HG02938 (cell line): ENCODE results near the gene VPS35L.
A peak's percentile ranks its signal among the peaks of the same experiment; 100 is the strongest.
"Not testable (repeated sequence)": the region's sequence is repeated elsewhere in the genome, so short reads cannot be mapped to it uniquely, and the experiment has no call there.

ENCODE experiments used
- ATAC-seq: cut with Tn5 transposase; IDR thresholded peaks from one replicate; pipeline ENCODE4 v1.9.1; 2021; ENCODE audit warnings: mild to moderate bottlenecking, moderate library complexity; ENCODE audit not compliant: unreplicated experiment

VPS35L gene

GRCh38 chr16:19708296-19709205 lies 153.0 kb downstream of the VPS35L start:
- ATAC-seq: no peak

- ATAC-seq: no peak
Observed at GRCh38 chr16:19709381-19710136, 154.1 kb downstream of the VPS35L start.

DNA sequence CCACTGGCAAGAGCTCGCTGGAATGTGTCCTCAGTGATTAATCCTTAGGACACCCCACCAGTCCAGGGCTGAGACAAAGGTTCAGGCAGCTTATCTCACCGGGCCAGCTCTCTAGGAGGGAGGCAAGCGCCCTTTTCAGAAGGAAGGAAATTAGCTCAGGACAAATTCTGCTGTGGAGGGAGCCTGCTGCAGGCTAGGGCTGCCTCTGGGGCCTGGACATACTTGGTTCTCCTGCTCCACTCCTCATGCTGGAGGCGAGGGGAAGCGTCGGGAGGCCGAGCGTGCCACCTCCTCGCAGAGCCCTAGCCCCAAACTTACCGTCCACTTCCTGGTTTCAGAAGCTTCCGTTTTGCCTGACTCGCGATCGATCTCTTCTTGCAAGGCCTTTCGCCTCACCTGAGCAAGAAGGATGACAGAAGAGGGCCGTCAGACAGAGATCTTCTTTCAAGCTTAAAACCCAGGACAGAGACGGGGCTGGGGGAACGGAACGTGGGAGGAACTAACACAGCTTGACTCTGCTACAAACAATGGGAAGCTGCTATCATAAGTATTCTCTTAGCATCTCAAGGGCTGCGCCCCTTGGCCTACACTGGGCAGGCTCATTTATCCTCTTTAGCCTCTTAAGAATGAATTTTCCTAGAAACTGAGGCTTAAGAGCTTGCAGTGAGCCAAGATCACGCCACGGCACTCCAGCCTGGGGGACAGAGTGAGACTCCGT lies 154.8 kb downstream of the VPS35L start:
- ATAC-seq: no peak

DNA sequence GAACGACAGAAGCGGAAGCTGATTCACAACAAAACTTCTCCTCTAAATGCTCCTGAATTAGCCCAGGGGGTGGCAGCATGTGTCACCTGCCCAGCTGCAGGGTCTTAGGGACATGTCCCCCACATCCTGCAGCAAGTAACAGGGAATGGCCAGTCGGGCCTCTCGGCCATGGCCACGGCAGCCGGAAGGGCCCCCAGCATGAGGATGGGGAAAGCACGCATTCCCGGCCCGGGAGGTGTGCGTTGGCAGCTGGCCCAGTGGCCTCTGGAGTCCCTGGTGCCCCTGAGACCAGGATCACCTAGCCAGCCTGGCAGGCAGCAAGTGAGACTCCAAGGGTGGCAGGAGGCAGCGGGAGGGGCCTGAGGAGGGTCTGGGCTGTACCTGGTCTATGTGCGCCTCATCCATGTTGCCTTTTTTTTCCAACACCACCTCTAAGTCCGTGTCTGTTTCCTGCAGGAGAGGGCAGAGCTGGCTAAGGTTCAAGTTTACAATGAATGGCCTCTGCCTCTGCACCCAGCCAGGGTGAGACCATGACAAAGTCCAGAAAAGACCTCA lies 155.6 kb downstream of the VPS35L start:
- no peak for ATAC-seq

DNA sequence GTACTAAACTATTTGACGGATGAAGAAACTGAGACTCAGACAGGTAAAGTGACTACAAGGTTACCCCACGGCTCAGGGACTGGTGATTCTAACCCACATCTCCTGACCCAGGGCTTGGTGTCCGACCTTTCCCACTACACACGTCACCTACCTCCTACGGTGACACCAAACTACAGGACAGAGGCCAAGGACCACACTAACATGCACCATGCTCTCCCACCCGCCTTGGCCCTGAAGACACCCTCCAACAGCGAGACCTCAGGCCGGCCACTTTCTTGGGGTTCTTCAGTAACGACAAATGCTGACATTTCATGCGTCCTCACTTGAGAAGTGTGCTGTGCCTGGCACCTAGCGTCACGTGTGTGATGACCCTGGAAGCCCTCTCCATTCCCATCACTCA lies 156.1 kb downstream of the VPS35L start:
- no peak for ATAC-seq

- ATAC-seq: no peak
Observed at GRCh38 chr16:19712418-19713058, 157.0 kb downstream of the VPS35L start.

- no peak for ATAC-seq
Observed at GRCh38 chr16:19713697-19714096, 158.2 kb downstream of the VPS35L start.

DNA sequence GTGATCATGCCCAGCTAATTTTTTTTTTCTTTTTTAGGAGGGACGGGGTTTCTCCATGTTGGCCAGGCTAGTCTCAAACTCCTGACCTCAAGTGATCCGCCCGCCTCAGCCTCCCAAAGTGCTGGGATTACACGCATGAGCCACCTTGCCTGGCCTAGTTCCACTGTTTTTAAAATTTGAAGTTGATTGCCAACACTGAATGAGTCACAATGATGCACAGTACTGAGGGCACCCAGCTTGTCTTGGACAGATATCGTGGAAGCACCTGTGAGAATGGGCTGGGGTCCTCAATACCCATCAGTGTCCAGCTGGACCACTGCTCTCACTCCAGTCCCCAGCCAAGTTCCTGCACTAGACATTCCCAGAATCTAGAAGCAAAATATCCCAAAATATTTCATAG lies 160.1 kb downstream of the VPS35L start:
- ATAC-seq: no peak

DNA sequence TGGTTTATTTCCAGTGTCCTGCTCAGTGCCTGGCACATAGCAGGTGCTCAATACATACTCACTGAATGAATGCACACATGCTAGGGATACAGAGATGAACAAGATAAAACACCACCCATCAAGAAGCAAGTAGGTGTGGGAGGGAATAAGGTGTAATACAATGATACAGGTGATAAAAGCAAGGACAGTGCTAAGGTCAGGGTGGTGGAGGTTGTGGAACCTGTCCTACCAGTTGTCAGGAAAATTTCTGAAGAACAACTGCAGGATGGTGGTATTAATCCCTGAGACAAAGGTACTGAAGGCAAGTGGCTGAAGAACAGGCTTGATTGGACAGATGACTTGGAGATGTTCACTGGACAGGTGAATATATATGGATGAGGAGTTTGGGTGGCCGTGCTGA lies 160.7 kb downstream of the VPS35L start:
- no peak for ATAC-seq

DNA sequence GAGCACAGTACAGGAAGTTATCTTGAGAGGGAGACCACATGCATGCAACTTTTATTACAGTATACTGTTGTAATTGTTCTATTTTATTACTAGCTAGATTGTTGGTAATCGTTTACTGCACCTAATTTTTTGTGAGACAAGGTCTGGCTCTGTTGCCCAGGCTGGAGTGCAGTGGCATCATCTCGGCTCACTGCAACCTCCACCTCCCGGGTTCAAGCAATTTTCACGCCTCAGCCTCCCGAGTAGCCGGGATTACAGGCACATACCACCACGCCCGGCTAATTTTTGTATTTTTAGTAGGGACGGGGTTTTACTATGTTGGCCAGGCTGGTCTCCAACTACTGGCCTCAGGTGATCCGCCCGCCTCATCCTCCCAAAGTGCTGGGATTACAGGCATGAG lies 161.2 kb downstream of the VPS35L start:
- ATAC-seq: not testable (repeated sequence)

GRCh38 chr16:19717314-19717713 lies 161.8 kb downstream of the VPS35L start:
- ATAC-seq: no peak

GRCh38 chr16:19717741-19718623 lies 162.5 kb downstream of the VPS35L start, which contains the start of the genes IQCK and KNOP1:
Gene IQCK, plus strand, starts transcription at chr16:19718271. Its CDS starts 36 bp downstream, at chr16:19718307.
Gene KNOP1, minus strand, starts transcription at chr16:19718227. Its CDS starts 3,192 bp downstream, at chr16:19715035.
- ATAC-seq: peak; percentile 86

- ATAC-seq: no peak
Observed at GRCh38 chr16:19718624-19718965, 163.1 kb downstream of the VPS35L start.

- ATAC-seq: no peak
Observed at GRCh38 chr16:19722269-19722952, 166.9 kb downstream of the VPS35L start.

- ATAC-seq: no peak
Observed at GRCh38 chr16:19722981-19723380, 167.5 kb downstream of the VPS35L start.

GRCh38 chr16:19728636-19728965 lies 173.1 kb downstream of the VPS35L start:
- no peak for ATAC-seq

DNA sequence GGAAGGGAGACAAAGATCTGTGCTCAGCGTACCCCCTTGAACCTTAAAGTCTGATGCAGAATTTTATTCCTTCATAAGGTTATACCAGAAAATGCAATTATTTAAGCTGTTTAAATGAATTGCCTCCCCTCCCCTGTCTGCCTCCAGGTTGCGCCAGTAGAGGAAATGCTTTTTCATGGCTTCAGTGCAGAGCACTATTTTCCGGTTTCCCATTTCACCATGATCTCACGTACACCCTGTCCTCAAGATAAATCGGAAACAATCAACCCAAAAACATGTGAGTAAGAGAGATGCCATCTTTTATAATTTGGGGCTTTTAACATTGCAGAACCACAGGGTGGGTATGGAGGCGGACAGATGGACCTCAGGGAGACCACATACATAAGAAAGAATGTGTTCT lies 178.0 kb downstream of the VPS35L start:
- ATAC-seq: no peak

DNA sequence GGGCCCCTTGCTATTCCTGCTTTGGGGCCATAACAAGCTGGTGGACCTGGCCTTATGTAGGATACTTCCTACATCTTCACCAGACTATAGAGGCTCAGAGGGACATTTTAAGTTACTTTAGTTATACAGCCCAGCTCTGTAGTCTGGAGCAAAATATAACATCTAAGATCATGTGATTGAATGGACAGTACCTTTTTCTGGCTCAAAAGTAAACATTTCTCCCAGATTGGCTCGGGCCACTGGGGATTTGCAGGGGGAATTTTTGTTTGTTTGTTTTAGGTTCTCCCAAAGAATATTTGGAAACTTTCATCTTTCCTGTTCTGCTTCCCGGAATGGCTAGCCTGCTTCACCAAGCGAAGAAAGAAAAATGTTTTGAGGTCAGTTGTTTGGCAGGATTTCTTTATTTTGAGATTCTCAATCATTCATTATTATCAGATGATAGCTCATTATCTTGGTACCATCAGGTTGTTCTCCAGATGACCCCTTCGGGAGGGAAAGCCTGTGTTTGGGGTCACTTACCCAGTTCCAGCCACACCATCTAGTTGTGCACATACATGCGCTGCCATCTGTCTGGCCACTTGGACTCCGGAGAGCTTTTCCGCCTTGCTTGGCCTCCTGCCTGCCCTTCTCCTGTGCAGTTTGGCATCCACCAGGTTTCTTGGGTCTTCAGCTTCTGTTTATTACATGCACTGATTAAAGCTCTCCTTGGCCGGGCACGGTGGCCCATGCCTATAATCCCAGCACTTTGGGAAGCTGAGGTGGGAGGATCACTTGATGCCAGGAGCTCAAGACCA lies 179.8 kb downstream of the VPS35L start:
- ATAC-seq: no peak
